OCI-LY3 (cell line): Measurements from ENCODE around the gene ARVCF.

Experiments used
- H2AFZ ChIP-seq: fragments of 200-600, 300-600 bp; shearing (Covaris generic); 2 replicates; pipeline ENCODE4 v1.6.0; 2014; ENCODE audit warnings: antibody characterized with exemption, low read depth, low read length
- H3K27ac ChIP-seq: fragments of 200-600, 300-600 bp; sonication (generic); 2 replicates; pipeline ENCODE4 v1.5.1; 2014; ENCODE audit warnings: mild to moderate bottlenecking, low read length, moderate library complexity, mixed read lengths
- H3K27me3 ChIP-seq: fragments of 200-600, 300-600 bp; sonication (generic); 2 replicates; pipeline ENCODE4 v1.6.1; 2014; ENCODE audit warnings: low read depth, low read length, mixed read lengths
- H3K36me3 ChIP-seq: fragments of 200-600, 300-600 bp; sonication (generic); replicated peaks from 2 replicates; pipeline ENCODE3; 2014; ENCODE audit warnings: low read depth, low read length, mixed read lengths
- H3K4me1 ChIP-seq: fragments of 300-600, 200-600 bp; sonication (generic); 2 replicates; pipeline ENCODE4 v1.6.1; 2014; ENCODE audit warnings: low read length, mixed read lengths
- H3K4me2 ChIP-seq: fragments of 200-600, 300-600 bp; sonication (generic); 2 replicates; pipeline ENCODE4 v1.6.1; 2014; ENCODE audit warnings: low read length, mixed read lengths
- H3K4me3 ChIP-seq: fragments of 300-600, 200-600 bp; sonication (generic); 2 replicates; pipeline ENCODE4 v1.5.1; 2014; ENCODE audit warnings: antibody characterized with exemption, mild to moderate bottlenecking, low read length, moderate library complexity
- H3K79me2 ChIP-seq: fragments of 300-600, 200-600 bp; shearing (Covaris generic); 2 replicates; pipeline ENCODE4 v1.6.1; 2014; ENCODE audit warnings: mild to moderate bottlenecking, low read length, mixed read lengths
- H3K9ac ChIP-seq: fragments of 300-600, 200-600 bp; shearing (Covaris generic); 2 replicates; pipeline ENCODE4 v1.6.0; 2014; ENCODE audit warnings: mild to moderate bottlenecking, low read length, moderate library complexity
- H3K9me3 ChIP-seq: fragments of 200-600, 300-600 bp; shearing (Covaris generic); 2 replicates; pipeline ENCODE4 v1.6.1; 2014; ENCODE audit warnings: low read length, mixed read lengths; ENCODE audit not compliant: insufficient read depth
- H4K20me1 ChIP-seq: fragments of 200-600, 300-600 bp; sonication (generic); 2 replicates; pipeline ENCODE4 v1.6.1; 2016; ENCODE audit warnings: low read length, mixed read lengths; ENCODE audit not compliant: insufficient read depth
- EZH2phosphoT487 ChIP-seq: fragments of 200-600 bp; shearing (Covaris generic); IDR thresholded peaks from 2 replicates; pipeline ENCODE4 v1.6.1; 2018; ENCODE audit warnings: antibody characterized with exemption, mixed run types, low read depth
- TF ChIP-seq, protein P1 (sequence below): fragments of 200-600, 300-600 bp; sonication (generic); IDR thresholded peaks from 2 replicates; pipeline ENCODE4 v1.5.1; 2014; ENCODE audit warnings: antibody characterized with exemption, low read length, low read depth

Gene ARVCF

DNA sequence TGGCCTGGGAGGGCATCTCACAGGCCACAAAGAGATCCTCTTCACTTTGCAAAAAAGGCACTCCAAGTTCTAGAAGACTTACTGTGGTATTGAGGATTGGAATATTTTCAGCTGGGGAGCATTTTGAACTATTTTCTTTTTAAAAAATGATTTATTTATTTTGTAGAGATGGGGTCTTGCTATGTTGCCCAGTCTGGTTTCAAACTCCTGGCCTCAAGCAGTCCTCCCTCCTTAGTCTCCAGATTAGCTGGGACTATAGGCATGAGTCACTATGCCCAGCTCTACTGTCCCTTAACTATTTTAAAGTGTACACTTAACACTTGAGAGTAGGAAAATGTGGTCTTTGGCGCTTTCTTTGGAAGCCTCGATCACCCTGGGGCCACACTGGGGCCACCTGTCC, 38.5 kb upstream of the ARVCF start:
- Histone ChIP-seq H3K4me3 (no peak overlapping the region), H3K9me3 (no peaks in the 10 kb centered on the region), H3K9ac (no peak overlapping the region), H3K4me1 (no peaks in the 10 kb centered on the region), H2AFZ (no peak overlapping the region), H4K20me1 (0 out of 2 replicates have a peak, but pooled peaks cover 7% of the 10 kb centered on the region), H3K27ac (no peak overlapping the region), H3K36me3 (peaks cover 2% of the 10 kb centered on the region), H3K27me3 (no peaks in the 10 kb centered on the region), H3K79me2 (no peaks in the 10 kb centered on the region), H3K4me2 (no peak overlapping the region)
- TF ChIP-seq, protein P1, sequence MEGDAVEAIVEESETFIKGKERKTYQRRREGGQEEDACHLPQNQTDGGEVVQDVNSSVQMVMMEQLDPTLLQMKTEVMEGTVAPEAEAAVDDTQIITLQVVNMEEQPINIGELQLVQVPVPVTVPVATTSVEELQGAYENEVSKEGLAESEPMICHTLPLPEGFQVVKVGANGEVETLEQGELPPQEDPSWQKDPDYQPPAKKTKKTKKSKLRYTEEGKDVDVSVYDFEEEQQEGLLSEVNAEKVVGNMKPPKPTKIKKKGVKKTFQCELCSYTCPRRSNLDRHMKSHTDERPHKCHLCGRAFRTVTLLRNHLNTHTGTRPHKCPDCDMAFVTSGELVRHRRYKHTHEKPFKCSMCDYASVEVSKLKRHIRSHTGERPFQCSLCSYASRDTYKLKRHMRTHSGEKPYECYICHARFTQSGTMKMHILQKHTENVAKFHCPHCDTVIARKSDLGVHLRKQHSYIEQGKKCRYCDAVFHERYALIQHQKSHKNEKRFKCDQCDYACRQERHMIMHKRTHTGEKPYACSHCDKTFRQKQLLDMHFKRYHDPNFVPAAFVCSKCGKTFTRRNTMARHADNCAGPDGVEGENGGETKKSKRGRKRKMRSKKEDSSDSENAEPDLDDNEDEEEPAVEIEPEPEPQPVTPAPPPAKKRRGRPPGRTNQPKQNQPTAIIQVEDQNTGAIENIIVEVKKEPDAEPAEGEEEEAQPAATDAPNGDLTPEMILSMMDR, result no peak
- no peak for TF ChIP-seq EZH2phosphoT487

DNA sequence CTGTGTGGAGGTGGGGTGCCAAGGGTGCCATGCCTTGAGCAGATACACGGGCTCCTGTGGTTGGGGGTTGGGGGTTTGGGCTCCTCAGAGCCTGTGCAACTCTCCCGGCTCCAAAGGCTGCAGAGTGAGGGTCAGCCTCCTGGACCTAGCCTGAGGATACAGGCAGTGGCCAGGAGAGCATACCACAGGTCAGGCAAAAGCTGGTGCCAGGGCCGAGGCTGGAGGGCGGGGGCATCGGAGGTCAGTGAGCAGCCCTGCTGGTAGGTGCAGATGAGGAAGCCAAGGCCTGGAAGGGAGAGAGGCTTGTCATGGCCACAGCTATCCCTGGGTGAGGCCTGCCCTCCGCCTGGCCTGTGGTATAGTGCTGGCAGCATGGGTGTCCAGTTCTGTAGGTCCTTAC, 37.9 kb upstream of the ARVCF start:
- TF ChIP-seq EZH2phosphoT487, result no peak
- peaks cover 7% of the 10 kb centered on the region for H3K36me3 ChIP-seq

DNA sequence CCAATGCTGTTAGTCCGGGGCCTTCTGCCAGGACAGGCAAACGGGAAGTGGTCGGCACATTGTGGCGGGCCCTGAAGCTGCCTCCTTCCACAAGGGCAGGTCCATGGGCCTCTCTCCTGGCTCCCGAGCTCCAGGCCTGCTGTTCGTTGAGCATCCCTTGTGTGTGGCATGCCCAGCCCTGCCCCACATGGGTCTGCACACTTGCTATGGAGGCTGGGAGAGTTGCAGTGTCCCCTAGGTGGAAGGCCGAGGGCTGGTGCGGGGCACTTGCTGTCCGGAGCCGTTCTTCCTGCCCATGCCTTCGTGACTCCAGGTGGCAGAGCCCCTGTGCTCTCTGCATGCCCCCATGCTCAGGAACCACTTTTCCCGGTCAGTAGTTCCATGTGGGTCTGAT, 37.4 kb upstream of the ARVCF start:
- Histone ChIP-seq H3K27me3 (no peaks in the 10 kb centered on the region), H3K4me1 (no peaks in the 10 kb centered on the region), H2AFZ (no peak overlapping the region), H3K27ac (no peak overlapping the region), H3K36me3 (peaks cover 10% of the 10 kb centered on the region), H3K9ac (no peak overlapping the region), H3K79me2 (no peaks in the 10 kb centered on the region), H3K9me3 (no peaks in the 10 kb centered on the region), H3K4me3 (no peak overlapping the region), H4K20me1 (0 out of 2 replicates have a peak, but pooled peaks cover 4% of the 10 kb centered on the region), H3K4me2 (no peak overlapping the region)
- no peak for TF ChIP-seq EZH2phosphoT487

More for the DNA sequence above, 37.9 kb upstream of the ARVCF start:
- Histone ChIP-seq H3K4me3 (no peak overlapping the region), H3K27ac (no peak overlapping the region), H2AFZ (no peak overlapping the region), H4K20me1 (0 out of 2 replicates have a peak, but pooled peaks cover 6% of the 10 kb centered on the region), H3K9ac (no peak overlapping the region), H3K4me2 (no peak overlapping the region), H3K4me1 (no peaks in the 10 kb centered on the region), H3K27me3 (no peaks in the 10 kb centered on the region), H3K9me3 (no peaks in the 10 kb centered on the region), H3K79me2 (no peaks in the 10 kb centered on the region)

DNA sequence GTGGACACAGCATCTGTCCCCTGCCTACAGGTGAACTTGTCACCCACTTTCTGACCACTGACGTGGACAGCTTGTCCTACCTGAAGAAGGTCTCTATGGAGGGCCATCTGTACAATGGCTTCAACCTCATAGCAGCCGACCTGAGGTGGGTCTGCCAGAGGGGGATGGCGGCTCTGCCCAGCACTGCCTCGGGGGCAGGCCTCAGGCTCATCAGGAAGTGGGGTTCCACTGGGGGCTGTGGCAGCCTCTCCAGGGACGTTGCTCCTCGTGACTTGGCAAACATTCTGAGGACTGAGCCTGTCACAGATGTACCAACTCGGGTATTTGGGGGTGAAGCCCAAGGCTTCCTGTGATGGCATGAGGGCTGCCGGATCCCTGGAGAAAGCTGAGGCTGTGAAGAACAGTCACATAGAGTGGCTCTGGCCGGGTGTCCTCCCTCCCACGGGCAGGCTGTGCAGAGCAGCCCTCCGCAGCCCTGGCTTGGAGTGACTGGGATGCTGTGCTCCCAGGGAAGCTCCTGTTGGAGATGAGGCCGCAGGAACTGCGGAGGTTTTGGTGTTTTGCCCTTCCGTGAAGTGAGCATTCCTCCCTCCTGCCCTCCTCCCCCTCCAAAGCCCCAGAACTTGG, 36.9 kb upstream of the ARVCF start:
- Histone ChIP-seq H2AFZ (no peak overlapping the region), H3K9me3 (no peaks in the 10 kb centered on the region), H3K79me2 (no peaks in the 10 kb centered on the region), H3K27ac (no peak overlapping the region), H3K36me3 (peaks cover 13% of the 10 kb centered on the region), H3K4me1 (no peaks in the 10 kb centered on the region), H3K27me3 (no peaks in the 10 kb centered on the region), H3K4me3 (no peak overlapping the region), H4K20me1 (0 out of 2 replicates have a peak, but pooled peaks cover 4% of the 10 kb centered on the region), H3K9ac (no peak overlapping the region), H3K4me2 (no peak overlapping the region)
- TF ChIP-seq EZH2phosphoT487, result no peak

DNA sequence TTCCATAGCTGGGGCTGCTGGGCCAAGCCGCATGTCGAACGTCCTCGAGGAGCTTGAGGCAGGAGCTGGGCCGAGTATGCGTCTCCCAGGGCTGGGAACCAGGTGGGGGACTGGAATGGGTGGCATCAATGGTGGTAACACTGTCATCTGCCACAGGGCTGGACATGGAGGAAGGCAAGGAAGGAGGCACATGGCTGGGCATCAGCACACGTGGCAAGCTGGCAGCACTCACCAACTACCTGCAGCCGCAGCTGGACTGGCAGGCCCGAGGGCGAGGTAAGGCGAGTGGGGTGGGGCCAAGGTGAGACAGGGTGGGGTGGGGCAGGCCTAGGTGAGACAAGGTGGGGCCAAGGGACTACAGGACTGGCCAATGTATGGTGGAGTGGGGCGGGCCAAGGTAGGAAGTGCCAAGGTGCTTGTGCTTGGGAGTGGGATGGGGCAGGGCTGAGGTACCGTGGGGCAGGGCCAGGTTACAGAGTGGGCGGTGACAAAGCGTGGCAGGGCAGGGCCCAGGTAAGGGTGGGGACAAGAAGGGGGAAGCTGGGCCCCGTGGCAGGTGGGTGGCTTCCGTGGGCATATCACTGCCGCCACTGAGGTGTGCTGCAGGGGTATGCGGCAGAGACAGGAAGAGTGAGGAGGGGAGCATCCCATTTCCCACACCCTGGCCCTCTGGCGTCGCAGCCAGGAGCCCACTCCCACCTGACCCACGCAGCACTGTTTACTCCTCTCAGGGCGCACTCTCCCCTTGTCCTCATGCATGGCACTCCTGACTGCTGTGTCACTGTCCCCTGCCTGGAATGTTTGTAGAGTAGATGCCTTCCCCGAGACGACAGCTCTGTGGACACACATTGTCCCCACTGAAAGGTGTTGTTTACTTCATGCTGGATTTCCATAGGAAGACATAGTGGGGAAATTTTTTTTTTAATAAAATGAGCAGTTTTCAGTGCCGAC, 36.0 kb upstream of the ARVCF start:
- Histone ChIP-seq H3K4me1 (no peaks in the 10 kb centered on the region), H3K79me2 (no peaks in the 10 kb centered on the region), H3K4me3 (no peak overlapping the region), H3K9me3 (no peaks in the 10 kb centered on the region), H3K36me3 (peaks cover 21% of the 10 kb centered on the region), H4K20me1 (0 out of 2 replicates have a peak, but pooled peaks cover 4% of the 10 kb centered on the region), H3K9ac (no peak overlapping the region), H2AFZ (no peak overlapping the region), H3K27ac (no peak overlapping the region), H3K27me3 (no peaks in the 10 kb centered on the region), H3K4me2 (no peak overlapping the region)
- no peak for TF ChIP-seq EZH2phosphoT487
- TF ChIP-seq, protein P1, result no peak
